SU-DHL-6 (cell line): ENCODE data around the gene CLASP1.

Experiments
- EZH2phosphoT487 ChIP-seq: fragments of 200-600 bp; sonication (generic), shearing (Covaris generic); conservative IDR thresholded peaks from 2 replicates; pipeline ENCODE4 v1.6.1; 2018; ENCODE audit warnings: mild to moderate bottlenecking, antibody characterized with exemption, low read length, moderate library complexity, mixed read lengths
- TF ChIP-seq, protein P1 (sequence below): fragments of 200-600 bp; sonication (generic); IDR thresholded peaks from one replicate; pipeline ENCODE4 v1.5.1; 2017; ENCODE audit warnings: antibody characterized with exemption, mild to moderate bottlenecking, low read length, moderate library complexity; ENCODE audit not compliant: insufficient read depth, poor library complexity, severe bottlenecking

DNA sequence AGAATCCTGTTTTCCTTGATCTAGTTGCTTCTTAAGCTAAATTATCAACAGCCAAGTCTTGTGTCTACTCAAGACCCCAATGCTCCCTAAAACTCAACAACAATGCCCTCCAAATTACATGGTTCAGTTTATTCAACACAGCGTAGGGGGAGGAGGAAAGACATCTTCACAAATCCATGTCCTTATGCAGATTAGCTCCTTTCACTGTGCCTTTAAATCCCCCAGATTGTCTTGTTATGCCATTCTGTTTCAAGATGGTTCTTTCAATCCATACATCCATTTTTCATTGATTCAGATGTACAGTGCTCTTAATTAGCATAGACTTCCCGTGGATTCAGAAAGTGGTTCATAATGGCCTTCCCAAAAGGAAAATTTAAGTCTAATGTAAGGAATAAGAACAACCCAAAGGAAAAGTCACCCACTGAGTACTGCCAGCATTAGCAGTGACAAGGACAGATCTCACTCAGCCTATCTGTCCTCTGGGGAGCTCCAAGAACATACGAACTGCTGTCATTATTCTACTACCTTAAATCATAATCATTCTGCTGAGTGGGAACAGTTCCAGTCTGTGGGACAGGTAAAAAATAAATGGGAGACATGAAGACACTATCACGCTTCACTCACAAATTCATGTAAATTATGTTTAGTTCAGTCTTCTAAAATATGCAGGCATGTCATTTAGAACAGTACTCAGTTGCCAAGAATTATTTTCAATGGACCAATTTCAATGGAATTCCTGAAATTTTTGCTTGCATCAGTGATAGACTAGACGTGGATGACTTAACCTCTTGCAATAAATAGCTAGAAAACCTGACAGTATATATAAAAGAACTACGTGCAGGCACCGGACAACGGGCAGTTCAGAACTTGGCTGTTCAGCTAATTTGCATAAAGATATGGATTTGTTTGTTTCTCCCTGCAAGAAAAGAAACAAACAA lies 177.5 kb downstream of the CLASP1 start:
- TF ChIP-seq, protein P1, sequence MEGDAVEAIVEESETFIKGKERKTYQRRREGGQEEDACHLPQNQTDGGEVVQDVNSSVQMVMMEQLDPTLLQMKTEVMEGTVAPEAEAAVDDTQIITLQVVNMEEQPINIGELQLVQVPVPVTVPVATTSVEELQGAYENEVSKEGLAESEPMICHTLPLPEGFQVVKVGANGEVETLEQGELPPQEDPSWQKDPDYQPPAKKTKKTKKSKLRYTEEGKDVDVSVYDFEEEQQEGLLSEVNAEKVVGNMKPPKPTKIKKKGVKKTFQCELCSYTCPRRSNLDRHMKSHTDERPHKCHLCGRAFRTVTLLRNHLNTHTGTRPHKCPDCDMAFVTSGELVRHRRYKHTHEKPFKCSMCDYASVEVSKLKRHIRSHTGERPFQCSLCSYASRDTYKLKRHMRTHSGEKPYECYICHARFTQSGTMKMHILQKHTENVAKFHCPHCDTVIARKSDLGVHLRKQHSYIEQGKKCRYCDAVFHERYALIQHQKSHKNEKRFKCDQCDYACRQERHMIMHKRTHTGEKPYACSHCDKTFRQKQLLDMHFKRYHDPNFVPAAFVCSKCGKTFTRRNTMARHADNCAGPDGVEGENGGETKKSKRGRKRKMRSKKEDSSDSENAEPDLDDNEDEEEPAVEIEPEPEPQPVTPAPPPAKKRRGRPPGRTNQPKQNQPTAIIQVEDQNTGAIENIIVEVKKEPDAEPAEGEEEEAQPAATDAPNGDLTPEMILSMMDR, result no peak
- TF ChIP-seq EZH2phosphoT487, result no peak
